C4-2B (cell line): ENCODE data around the gene MED13L.

Source experiments
- H3K27ac ChIP-seq: fragments of 450-650 bp; 2 replicates; pipeline ENCODE4 v1.5.1; 2017
- ZFX ChIP-seq: fragments of 450-650 bp; IDR thresholded peaks from 2 replicates; pipeline ENCODE4 v1.6.1; 2017
- TF ChIP-seq, protein P1 (sequence below): fragments of 450-650 bp; conservative IDR thresholded peaks from 2 replicates; pipeline ENCODE4 v1.5.1; 2017; ENCODE audit warnings: mild to moderate bottlenecking

The MED13L gene

DNA sequence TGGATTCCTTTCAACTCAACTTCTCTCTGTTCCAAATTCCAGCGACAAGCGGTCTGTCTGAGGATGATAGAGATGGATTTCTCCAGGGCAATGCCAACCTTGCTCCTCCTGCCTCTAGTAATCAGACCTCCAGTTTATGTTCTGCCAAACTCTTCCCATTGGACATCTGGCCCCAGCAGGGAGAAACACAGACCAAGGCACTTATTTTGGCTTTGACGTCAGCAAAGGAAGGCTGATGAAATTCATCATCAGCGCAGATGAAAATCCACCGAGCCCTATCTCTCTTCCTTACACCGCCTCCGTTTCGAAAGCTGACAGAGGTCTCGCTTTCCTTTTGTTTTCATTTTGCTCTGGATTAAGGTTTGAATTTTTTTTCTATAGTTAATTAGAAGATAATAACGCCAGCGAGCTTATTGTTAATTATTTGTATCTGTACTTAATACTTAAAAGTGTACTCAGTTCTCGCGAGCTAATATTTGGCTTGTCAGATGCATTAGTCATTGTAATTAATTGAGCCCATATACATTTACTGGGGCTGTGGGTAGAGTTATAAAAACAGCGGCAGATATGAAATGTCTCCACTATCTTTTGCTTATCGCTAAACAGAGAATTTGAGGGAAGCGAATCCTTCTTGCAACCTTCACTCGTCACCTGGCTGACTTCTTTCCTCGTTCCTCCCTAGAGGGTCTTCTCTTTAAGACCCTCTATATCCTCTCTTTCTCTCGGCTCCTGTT is 35.9 kb upstream of the MED13L start:
- no peak overlapping the region for H3K27ac ChIP-seq
- TF ChIP-seq, protein P1, sequence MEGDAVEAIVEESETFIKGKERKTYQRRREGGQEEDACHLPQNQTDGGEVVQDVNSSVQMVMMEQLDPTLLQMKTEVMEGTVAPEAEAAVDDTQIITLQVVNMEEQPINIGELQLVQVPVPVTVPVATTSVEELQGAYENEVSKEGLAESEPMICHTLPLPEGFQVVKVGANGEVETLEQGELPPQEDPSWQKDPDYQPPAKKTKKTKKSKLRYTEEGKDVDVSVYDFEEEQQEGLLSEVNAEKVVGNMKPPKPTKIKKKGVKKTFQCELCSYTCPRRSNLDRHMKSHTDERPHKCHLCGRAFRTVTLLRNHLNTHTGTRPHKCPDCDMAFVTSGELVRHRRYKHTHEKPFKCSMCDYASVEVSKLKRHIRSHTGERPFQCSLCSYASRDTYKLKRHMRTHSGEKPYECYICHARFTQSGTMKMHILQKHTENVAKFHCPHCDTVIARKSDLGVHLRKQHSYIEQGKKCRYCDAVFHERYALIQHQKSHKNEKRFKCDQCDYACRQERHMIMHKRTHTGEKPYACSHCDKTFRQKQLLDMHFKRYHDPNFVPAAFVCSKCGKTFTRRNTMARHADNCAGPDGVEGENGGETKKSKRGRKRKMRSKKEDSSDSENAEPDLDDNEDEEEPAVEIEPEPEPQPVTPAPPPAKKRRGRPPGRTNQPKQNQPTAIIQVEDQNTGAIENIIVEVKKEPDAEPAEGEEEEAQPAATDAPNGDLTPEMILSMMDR = no peak
- TF ChIP-seq ZFX = no peak

DNA sequence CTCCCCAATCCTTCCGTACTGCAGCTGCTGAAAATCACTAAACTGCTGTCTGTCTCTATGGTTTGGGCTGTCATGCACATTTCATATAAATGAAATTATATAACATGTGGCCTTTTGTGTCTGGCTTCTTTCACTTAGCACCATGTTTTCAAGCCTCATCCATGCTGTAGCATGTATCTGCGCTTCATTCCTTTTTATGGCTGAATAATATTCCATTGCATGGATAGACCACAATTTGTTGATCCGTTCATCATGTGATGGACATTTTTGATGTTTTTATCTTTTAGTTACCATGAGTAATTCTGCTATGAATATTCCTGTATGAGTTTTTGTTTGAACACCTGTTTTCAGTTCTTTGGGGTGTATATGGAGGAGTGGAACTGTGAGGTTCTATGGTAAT is 32.6 kb upstream of the MED13L start:
- TF ChIP-seq, protein P1 = no peak
- no peak for TF ChIP-seq ZFX
- H3K27ac ChIP-seq = no peak overlapping the region

DNA sequence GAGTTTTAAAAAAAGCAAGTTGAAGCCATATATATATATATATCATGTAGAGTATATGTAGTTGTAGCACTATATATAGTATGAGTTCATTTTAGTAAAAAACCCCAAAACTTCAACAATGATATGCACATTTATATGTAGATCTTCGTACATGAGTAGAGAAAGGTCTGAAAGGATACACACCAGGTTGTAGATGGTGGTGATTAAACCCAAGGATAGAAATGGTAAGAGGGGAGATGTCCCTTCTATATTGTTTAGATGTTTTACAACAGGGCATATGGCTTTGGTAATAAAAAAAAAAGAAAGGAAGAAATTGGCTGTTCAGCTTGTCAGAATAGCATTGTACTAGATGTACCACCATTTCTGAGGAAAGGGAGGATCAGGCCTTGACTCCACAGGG is 31.9 kb upstream of the MED13L start:
- H3K27ac ChIP-seq = no peak overlapping the region
- no peak for TF ChIP-seq ZFX
- TF ChIP-seq, protein P1 = no peak

DNA sequence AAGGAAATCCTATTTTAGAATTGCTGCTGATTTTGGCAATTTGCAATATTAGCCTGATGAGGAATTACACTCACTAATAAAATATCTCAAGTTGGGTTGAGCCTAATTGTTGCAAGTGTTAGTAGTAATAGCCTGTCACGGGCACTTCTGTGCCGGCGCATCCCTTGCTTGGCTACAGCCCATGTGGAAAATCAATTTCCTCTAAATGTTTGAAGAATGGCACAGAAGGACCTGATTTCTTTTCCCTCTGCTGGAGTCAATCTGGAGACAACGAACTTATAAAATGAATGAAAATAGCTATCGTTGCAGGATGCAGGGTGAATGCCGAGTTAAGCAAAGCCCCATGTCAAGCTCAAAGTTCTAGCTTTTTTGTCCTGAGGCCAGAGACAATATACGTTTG is 31.2 kb upstream of the MED13L start:
- no peak overlapping the region for H3K27ac ChIP-seq
- TF ChIP-seq, protein P1 = no peak
- TF ChIP-seq ZFX = no peak

DNA sequence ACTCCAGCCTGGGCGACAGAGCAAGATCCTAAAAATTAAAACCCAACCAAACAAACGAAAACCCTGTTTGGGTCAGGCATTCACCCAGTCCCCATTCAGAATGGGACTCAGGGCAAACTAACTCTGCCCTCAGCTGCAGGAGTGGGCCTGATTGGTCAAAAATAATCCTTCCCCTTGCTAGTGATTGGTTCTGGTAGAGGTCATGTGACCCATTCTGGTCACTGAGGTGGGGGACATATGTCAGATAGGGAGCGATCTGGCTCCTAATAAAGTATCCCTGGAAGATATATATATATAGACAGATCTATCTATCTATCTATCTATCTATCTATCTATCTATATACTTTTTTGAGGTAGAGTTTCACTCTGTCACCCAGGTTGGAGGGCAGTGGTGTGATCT is 29.5 kb upstream of the MED13L start:
- no peak for TF ChIP-seq ZFX
- TF ChIP-seq, protein P1 = no peak
- no peak overlapping the region for H3K27ac ChIP-seq

DNA sequence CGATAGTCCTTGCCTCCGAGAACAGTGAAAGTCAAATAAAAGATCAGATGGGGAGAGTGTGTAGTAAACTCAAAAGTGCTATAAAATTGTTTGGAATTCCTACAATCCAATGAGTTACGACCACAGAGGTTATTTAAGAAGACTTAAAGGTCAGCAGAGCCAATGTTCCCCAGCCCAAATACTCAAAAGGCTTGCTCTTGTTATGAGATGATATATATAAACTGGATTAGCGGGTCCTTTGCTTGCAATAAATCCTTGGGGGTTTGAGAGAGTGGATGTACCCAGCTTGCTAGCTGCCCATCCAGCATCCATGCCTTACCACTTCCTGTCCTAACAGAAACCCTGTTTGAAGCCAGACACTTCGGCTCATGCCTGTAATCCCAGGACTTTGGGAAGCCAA is 29.0 kb upstream of the MED13L start:
- TF ChIP-seq ZFX = no peak
- TF ChIP-seq, protein P1 = no peak
- H3K27ac ChIP-seq = no peak overlapping the region

DNA sequence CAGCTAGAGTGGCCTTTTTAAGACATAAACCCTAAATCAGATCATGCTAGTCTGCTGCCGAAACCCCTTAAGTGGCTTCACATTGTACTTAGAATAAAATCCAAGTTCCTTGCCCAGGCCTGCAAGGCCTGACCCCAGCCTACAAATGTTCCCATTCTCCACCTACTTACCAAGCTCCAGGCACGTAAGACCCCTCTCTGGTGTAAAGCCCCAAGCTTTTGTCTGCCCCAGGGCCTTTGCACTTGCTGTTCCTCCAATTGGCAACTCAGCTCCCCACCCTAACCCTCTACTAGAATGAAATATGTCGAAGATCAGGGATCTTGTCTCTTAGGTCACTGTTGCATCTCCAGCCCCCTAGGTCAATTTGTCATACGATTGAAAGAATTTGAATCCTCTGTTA is 27.1 kb upstream of the MED13L start:
- H3K27ac ChIP-seq = no peak overlapping the region

More for the DNA sequence above, 27.1 kb upstream of the MED13L start:
- TF ChIP-seq ZFX = no peak
- TF ChIP-seq, protein P1 = no peak
